Osteocyte (in vitro differentiated cells): ENCODE results near the gene MAP4K4. TPM values are rescaled to one million over a fixed set of nuclear protein-coding genes. Genes with fewer than 3 reads are reported as not detected.

Experiments
- DNase-seq: peaks from one replicate; pipeline ENCODE4 v3.0.0; 2021; ENCODE audit warnings: mixed read lengths; ENCODE audit not compliant: unreplicated experiment; ENCODE audit errors: extremely low spot score
- H3K27ac Mint-ChIP-seq: one replicate; pipeline ENCODE4 v1.8.0; 2021; ENCODE audit warnings: mild to moderate bottlenecking, mixed read lengths; ENCODE audit not compliant: unreplicated experiment
- H3K27me3 Mint-ChIP-seq: one replicate; pipeline ENCODE4 v1.8.0; 2021; ENCODE audit warnings: mixed read lengths; ENCODE audit not compliant: unreplicated experiment
- H3K36me3 Mint-ChIP-seq: one replicate; pipeline ENCODE4 v1.8.0; 2021; ENCODE audit warnings: mixed read lengths; ENCODE audit not compliant: unreplicated experiment
- H3K4me1 Mint-ChIP-seq: one replicate; pipeline ENCODE4 v1.8.0; 2021; ENCODE audit warnings: mixed read lengths; ENCODE audit not compliant: unreplicated experiment
- H3K4me3 Mint-ChIP-seq: one replicate; pipeline ENCODE4 v1.8.0; 2021; ENCODE audit warnings: mild to moderate bottlenecking, moderate library complexity, mixed read lengths; ENCODE audit not compliant: unreplicated experiment
- H3K9me3 Mint-ChIP-seq: one replicate; pipeline ENCODE4 v1.8.0; 2021; ENCODE audit warnings: mixed read lengths; ENCODE audit not compliant: unreplicated experiment
- CTCF ChIP-seq: fragments of 200-600 bp; sonication (generic); IDR thresholded peaks from 2 replicates; pipeline ENCODE4 v1.5.0; 2021; ENCODE audit warnings: antibody characterized with exemption, mild to moderate bottlenecking, moderate library complexity
- total RNA-seq: library from RNA; stranded (reverse); gene quantifications from 2 replicates; pipeline ENCODE4 v1.2.1, GENCODE V29; 2021

The MAP4K4 gene
- total RNA-seq, 1 donor from 2014 or later = 126 TPM

GRCh38 chr2:101736861-101737291, 39.4 kb downstream of the MAP4K4 start:
- no peak for DNase-seq
- no peaks in the 10 kb centered on the region for H3K27me3 Mint-ChIP-seq
- no peaks in the 10 kb centered on the region for H3K9me3 Mint-ChIP-seq
- no peak for TF ChIP-seq CTCF
- H3K36me3 Mint-ChIP-seq = no peaks in the 10 kb centered on the region
- H3K4me1 Mint-ChIP-seq = peaks cover 77% of the 10 kb centered on the region
- peak overlapping the region; percentile 51 for H3K27ac Mint-ChIP-seq
- no peak overlapping the region for H3K4me3 Mint-ChIP-seq

- Mint-ChIP-seq H3K27me3 (no peaks in the 10 kb centered on the region), H3K27ac (no peak overlapping the region)
- no peak for DNase-seq
These were observed 40.2 kb downstream of the MAP4K4 start for GRCh38 chr2:101737478-101738255.

GRCh38 chr2:101738649-101739048, 41.1 kb downstream of the MAP4K4 start:
- no peaks in the 10 kb centered on the region for H3K27me3 Mint-ChIP-seq

More at GRCh38 chr2:101737478-101738255, 40.2 kb downstream of the MAP4K4 start:
- Mint-ChIP-seq H3K9me3 (no peaks in the 10 kb centered on the region), H3K36me3 (no peaks in the 10 kb centered on the region), H3K4me1 (peaks cover 78% of the 10 kb centered on the region), H3K4me3 (no peak overlapping the region)
- TF ChIP-seq CTCF = no peak

GRCh38 chr2:101740555-101740964, 43.1 kb downstream of the MAP4K4 start:
- Mint-ChIP-seq H3K36me3 (peaks cover 4% of the 10 kb centered on the region), H3K9me3 (no peaks in the 10 kb centered on the region), H3K27ac (peak overlapping the region; percentile 54), H3K27me3 (no peaks in the 10 kb centered on the region), H3K4me3 (no peak overlapping the region), H3K4me1 (peaks cover 73% of the 10 kb centered on the region)
- no peak for TF ChIP-seq CTCF
- no peak for DNase-seq

More at GRCh38 chr2:101738649-101739048, 41.1 kb downstream of the MAP4K4 start:
- H3K4me3 Mint-ChIP-seq = no peak overlapping the region
- TF ChIP-seq CTCF = no peak
- no peak for DNase-seq
- H3K4me1 Mint-ChIP-seq = peaks cover 76% of the 10 kb centered on the region
- no peak overlapping the region for H3K27ac Mint-ChIP-seq
- H3K9me3 Mint-ChIP-seq = no peaks in the 10 kb centered on the region
- no peaks in the 10 kb centered on the region for H3K36me3 Mint-ChIP-seq

GRCh38 chr2:101741775-101742520, 44.4 kb downstream of the MAP4K4 start:
- Mint-ChIP-seq H3K9me3 (no peaks in the 10 kb centered on the region), H3K36me3 (peaks cover 4% of the 10 kb centered on the region), H3K4me3 (peak overlapping the region; percentile 28), H3K27me3 (no peaks in the 10 kb centered on the region), H3K27ac (peak overlapping the region; percentile 90), H3K4me1 (peaks cover 73% of the 10 kb centered on the region)
- TF ChIP-seq CTCF = no peak
- DNase-seq = no peak
